Hepatic stellate cell (primary cell): ENCODE results near the gene CROCC2.

Experiments
- DNase-seq: peaks from one replicate; pipeline ENCODE4 v3.0.0; 2011; ENCODE audit warnings: low spot score

CROCC2 gene

GRCh38 chr2:240956935-240957655 lies 51.0 kb downstream of the CROCC2 start:
- DNase-seq = no peak

- DNase-seq = no peak
Observed at GRCh38 chr2:240957656-240958365, 51.7 kb downstream of the CROCC2 start.

DNA sequence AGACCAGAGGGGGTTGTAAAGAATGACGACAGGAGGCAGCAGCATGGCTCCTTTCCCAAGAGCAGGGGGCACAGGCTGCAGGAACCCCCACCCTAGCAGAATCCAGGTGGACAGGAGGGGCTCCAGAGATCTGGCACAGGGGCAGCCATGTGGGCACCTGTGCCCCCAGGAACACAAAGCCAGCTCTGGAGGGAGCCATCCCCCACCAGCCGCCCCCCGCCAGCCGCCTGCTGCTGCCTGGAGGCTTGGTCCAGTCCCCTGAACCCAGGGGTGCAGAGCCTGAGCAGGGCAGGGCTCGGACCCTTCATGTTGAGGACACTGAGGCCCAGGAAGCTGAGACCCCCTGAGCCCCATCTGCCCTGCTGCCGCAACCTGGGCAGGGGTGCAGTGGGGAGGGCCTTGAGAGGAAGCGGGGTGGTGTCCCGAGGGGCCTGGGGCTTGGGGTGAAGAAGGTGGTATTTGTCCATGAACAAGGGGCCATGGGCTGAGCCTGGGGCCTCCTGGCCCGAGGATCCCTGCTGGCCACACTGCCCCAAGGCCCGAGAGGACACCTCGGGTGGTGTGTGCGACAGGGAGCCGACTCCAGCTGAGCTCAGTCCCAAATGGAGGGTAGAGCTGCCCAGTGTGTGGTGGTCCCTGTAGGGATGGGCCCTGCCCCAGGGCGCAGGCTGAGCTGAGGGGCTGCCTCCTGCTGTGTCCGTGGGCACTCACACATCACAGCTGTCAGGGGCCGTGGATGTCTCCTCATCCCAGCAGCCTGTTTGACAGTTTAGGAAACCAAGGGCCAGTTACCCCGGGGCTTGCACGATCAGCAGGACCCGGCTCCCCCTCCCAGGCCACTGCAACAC lies 52.5 kb downstream of the CROCC2 start:
- DNase-seq = no peak

GRCh38 chr2:240959214-240959940 lies 53.2 kb downstream of the CROCC2 start:
- no peak for DNase-seq

GRCh38 chr2:240959941-240960308 lies 53.8 kb downstream of the CROCC2 start:
- DNase-seq = no peak

DNA sequence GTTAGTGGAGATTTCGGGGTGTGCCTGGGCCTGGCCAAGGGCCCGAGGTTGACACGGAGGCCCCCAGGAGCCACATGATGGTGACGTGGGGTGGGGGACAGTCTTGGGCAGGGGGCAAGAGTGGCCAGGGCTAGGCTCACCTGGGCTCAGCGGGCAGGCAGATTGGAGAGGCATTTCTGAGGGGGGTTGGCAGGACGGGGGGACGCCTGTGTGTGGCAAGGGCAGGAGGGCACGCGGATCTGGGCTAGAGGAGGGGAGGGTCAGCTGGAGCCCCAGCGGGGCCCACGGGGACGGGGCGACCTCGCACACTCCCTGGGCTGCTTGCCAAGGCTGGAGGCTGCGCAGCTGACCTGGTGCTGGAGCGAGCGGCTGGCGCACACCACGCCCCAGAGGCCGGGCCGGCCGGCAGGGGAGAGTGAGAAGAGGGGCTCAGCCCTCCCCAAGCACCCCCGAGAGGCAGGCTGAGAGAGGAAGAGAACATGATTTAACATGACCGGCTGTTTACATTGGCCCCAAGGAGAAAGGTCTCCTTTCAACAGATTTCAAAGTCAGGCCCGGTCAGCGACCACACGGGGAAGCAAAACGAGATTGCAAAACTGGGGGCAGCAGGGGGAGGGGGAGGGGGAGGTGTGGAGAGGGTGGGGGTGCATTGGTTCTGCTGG lies 54.3 kb downstream of the CROCC2 start:
- DNase-seq = no peak

- DNase-seq = no peak
Observed at GRCh38 chr2:240960971-240961876, 55.1 kb downstream of the CROCC2 start.

- DNase-seq = no peak
Observed at GRCh38 chr2:240961910-240962299, 55.8 kb downstream of the CROCC2 start.

- DNase-seq = no peak
Observed at GRCh38 chr2:240962300-240963064, 56.3 kb downstream of the CROCC2 start.

- DNase-seq = no peak
Observed at GRCh38 chr2:240963065-240963867, 57.1 kb downstream of the CROCC2 start.

DNA sequence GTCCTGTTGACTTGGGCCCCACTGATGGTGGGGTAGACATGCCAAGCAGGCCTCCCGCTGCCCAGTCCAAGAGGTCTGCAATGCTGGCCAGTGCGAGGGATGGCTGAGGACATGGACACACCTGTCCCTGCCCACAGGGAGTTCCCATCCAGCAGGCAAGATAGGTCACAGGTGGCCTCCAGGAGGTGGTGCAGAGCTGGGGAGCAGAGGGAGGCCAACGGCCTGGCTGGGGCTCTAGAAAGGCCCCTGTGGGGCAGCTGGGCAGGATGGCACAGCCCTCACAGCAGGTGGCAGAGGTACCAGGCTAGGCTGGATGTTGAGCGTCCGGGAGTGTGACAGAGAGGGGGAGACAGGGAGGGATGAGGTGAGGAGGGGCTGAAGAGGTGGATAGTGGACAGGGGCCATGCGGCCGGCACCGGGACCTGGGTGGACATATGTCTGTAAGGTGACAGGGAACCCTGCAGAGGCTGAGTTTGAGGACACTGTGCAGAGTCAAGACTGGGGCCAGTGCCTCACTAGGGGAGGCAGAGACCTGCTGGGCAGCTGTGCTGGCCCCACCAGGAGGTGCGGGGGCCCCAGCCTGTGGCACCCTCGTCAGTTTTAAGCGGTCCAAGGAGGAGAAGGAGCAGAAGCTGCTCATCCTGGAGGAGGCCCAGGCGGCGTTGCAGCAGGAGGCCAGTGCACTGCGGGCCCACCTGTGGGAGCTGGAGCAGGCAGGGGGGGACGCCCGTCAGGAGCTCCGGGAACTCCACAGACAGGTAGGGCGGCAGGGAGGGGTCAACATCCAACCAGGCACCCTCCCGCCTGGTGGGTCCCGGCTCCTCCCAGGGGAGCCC lies 58.0 kb downstream of the CROCC2 start:
- no peak for DNase-seq

DNA sequence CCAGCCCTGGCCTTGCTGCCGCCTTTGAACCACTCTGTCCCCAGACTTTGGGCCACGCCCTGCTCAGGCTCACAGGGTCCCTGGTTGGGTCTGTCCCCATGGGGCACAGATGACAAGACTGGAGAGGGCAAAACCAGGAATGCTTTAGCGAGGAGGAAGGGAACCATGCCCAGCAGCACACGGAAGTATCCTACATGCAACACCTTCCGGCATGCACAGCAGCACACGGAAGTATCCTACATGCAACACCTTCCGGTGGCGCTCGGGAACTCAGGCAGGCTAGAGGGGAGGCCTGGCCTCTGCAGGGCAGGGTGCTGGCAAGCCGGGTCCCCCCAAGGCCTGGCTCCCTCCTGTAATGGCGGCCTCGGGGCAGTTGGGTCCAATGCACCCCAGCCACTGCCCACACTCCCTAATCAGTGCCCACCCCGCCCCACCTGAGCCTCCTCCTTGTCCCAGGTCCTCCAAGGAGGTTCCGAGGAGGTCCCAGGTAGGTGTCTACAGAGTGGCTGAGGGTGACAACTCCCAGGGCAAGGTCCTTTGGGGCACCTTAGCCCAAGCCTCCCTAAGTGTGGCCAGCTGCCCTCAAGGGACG lies 58.7 kb downstream of the CROCC2 start:
- no peak for DNase-seq

DNA sequence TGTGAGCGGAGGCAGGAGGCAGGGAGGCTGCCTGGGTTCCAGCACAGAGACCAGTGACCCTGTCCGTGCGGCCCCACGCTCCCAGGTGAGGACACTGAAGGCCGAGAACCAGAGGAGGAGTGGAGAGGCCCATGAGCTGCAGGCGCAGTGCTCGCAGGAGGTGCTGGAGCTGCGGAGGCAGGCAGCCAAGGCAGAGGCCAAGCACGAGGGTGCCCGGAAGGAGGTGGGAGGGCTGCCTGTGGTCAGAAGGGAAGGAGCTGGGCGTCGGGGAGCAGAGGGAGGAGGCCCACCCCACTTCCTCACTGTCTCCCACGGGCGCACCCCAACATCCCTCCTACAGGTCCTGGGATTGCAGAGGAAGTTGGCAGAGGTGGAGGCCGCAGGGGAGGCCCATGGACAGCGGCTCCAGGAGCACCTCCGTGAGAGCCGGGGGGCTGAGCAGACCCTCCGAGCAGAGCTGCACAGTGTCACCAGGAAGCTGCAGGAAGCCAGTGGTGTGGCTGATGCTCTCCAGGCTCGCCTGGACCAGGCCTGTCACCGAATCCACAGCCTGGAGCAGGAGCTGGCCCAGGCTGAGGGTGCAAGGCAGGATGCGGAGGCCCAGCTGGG lies 59.3 kb downstream of the CROCC2 start:
- DNase-seq = no peak

- DNase-seq = no peak
Observed at GRCh38 chr2:240965905-240966456, 59.8 kb downstream of the CROCC2 start.

DNA sequence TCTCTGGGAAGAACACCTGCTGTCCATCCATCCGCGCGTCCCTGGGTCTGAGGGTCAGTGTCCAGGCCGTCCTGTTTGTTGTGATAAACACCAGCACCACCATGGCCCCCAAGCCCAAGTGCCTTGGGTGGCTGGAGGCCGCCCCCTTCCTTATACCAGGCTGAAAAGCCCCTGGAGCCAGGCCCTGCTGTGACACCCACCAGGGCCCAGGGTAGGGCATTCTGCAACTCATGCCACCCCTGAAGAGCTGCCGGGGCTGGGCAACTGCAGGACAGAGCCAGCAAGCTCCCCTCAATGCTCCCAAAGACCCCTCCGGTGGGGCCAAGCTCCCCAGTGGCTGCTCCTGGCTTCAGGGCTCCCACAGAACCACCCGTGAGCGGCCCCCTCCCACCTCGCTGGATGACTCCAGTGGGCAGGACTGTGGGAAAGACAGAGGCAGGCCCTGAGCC lies 60.3 kb downstream of the CROCC2 start:
- no peak for DNase-seq

GRCh38 chr2:240966906-240967680 lies 61.0 kb downstream of the CROCC2 start:
- no peak for DNase-seq
